Skeletal muscle satellite cell (primary cell): ENCODE data around the gene EPHB1.

ENCODE experiments used
- H3K27me3 ChIP-seq: 2 replicates; pipeline ENCODE4 v1.7.0; 2013; ENCODE audit warnings: low read length; ENCODE audit not compliant: control insufficient read depth, insufficient read depth
- H3K36me3 ChIP-seq: 2 replicates; pipeline ENCODE4 v1.7.0; 2013; ENCODE audit warnings: mild to moderate bottlenecking, control low read depth, low read length; ENCODE audit not compliant: insufficient read depth
- H3K4me1 ChIP-seq: 2 replicates; pipeline ENCODE4 v1.7.0; 2013; ENCODE audit warnings: low read length; ENCODE audit not compliant: control insufficient read depth, insufficient read depth
- H3K4me2 ChIP-seq: 2 replicates; pipeline ENCODE4 v1.7.0; 2013; ENCODE audit warnings: mild to moderate bottlenecking, low read length
- H3K4me3 ChIP-seq: 2 replicates; pipeline ENCODE4 v1.7.0; 2013; ENCODE audit warnings: low read length
- H3K9ac ChIP-seq: 2 replicates; pipeline ENCODE4 v1.7.0; 2013; ENCODE audit warnings: mild to moderate bottlenecking, low read depth, low read length, moderate library complexity
- H3K9me3 ChIP-seq: replicated peaks from 2 replicates; pipeline ENCODE4 v1.7.0; 2013; ENCODE audit warnings: mild to moderate bottlenecking, control low read depth, low read length

The EPHB1 gene

DNA sequence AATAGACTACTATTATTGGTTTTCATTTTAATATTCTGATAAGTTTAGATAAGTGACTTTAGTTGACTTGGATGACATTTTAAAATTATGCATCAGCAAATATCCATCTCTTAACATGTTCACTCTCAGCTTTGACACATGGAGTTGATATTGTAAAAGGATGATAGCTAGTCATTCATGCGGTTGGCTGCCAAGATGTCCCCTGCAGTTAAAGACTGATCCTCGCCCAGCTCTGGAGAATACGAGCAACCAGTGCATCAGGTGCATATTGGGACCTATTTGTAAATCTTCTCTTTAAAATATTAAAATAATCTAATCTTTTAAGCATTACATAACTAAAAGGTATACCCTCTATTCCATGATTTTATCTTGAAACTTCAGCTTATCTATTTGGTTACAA is 41.9 kb downstream of the EPHB1 start:
- H3K4me3 ChIP-seq = no peak overlapping the region
- no peaks in the 10 kb centered on the region for H3K4me1 ChIP-seq
- peaks cover 3% of the 10 kb centered on the region for H3K27me3 ChIP-seq
- H3K36me3 ChIP-seq = no peaks in the 10 kb centered on the region
- H3K9ac ChIP-seq = no peak overlapping the region
- no peak overlapping the region for H3K4me2 ChIP-seq
- H3K9me3 ChIP-seq = no peaks in the 10 kb centered on the region

DNA sequence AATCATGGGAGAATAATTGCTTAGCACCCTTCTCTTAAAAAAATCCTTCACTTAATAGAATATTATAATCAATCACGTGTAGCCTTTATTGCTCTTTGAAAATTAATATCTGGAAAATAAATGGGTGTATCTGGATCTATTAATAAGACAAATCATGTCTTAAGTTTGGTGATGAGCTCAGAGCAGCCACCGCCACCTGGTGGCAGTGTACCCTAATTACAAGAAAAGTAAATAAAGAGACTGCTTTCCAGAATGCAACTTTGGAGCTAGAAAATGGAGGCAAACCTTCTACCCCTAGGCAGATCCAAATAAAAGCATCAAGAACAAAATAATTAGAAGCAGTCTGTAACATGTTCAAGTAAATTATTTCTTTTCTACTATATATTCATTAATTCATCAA is 43.5 kb downstream of the EPHB1 start:
- H3K36me3 ChIP-seq = no peaks in the 10 kb centered on the region
- H3K4me3 ChIP-seq = no peak overlapping the region
- peaks cover 1% of the 10 kb centered on the region for H3K27me3 ChIP-seq
- no peak overlapping the region for H3K9ac ChIP-seq
- H3K4me2 ChIP-seq = no peak overlapping the region
- no peaks in the 10 kb centered on the region for H3K9me3 ChIP-seq
- no peaks in the 10 kb centered on the region for H3K4me1 ChIP-seq

DNA sequence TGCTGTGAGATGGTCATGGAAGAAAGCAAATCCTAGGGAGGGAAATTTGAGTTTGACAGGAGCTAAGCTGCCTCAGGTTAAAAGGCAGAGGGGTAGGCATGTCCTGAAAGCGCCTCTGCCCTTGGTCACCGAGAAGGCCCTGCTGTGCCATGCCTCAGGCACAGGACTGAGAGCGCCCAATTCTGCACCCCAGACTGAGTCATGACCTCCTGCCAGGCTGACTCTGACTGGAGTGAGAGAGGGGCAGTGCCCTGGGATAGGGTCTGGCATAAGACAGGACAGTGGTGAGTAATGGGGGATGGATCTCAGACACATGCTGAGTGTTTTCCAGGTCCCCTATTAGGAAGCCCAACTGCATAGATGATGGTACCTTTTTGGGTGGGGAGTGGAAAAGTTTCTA is 44.4 kb downstream of the EPHB1 start:
- Histone ChIP-seq H3K9me3 (no peaks in the 10 kb centered on the region), H3K4me2 (no peak overlapping the region), H3K9ac (no peak overlapping the region), H3K36me3 (no peaks in the 10 kb centered on the region), H3K4me1 (no peaks in the 10 kb centered on the region), H3K27me3 (no peaks in the 10 kb centered on the region), H3K4me3 (no peak overlapping the region)

DNA sequence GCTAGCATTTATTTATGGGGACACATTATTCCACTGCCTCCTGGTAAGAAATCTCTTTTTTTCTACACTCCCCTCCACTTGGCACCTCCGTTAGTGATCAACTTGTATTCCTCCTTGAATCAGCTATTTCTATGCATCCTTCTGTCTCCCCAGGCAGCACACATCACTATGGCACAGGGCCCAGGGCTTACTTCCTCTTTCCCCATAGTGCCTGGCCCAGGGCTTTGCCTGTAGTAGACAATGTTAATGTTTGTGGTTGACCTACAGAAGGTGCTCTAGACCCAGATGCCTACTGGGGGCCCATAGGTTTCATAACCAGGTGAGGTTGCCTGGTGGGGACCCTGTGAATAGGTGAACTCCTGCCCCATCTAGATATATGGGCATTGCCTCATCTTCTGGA is 44.9 kb downstream of the EPHB1 start:
- Histone ChIP-seq H3K4me1 (no peaks in the 10 kb centered on the region), H3K4me2 (no peak overlapping the region), H3K9me3 (no peaks in the 10 kb centered on the region), H3K27me3 (no peaks in the 10 kb centered on the region), H3K36me3 (no peaks in the 10 kb centered on the region), H3K9ac (no peak overlapping the region), H3K4me3 (no peak overlapping the region)

DNA sequence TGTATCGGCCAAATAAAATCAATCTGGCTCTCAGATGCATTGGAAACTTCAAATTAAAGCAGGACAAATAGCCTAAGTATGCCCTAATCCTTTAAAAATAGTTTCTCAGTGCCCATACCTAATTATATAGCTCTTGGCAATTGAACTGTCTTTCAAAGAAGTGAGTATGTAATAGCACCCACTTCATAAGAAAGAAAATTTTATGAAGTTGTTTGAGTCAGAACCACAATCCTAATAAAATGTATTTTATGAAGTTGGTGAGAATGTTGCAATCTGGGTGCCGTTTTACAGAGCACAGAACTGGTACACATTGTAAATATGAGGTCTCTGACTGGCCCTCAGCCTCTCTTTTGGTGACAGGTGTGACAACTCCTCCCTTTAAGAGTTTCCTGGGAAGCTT is 45.4 kb downstream of the EPHB1 start:
- Histone ChIP-seq H3K9ac (no peak overlapping the region), H3K4me3 (no peak overlapping the region), H3K9me3 (no peaks in the 10 kb centered on the region), H3K36me3 (no peaks in the 10 kb centered on the region), H3K27me3 (no peaks in the 10 kb centered on the region), H3K4me1 (no peaks in the 10 kb centered on the region), H3K4me2 (no peak overlapping the region)

DNA sequence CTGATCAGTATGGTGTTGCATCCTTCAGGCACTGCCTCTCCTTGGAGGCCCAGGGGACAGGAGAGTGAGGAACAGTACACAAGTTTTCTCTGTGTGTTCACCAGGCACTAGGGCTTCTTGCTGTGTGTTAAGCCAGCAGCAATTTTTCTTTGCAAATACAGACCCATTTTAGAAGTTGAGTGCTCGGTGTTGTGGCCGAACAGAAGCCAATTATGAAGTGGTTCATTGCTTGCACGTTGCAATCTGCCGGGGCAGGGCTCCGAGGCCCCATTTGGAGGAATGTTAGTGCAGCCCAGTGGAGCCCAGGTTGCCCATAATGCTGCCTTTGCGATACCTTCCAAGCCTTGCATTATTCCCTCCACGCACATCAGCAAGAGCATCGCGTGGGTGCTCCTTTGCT is 51.0 kb downstream of the EPHB1 start:
- H3K4me1 ChIP-seq = peaks cover 11% of the 10 kb centered on the region

DNA sequence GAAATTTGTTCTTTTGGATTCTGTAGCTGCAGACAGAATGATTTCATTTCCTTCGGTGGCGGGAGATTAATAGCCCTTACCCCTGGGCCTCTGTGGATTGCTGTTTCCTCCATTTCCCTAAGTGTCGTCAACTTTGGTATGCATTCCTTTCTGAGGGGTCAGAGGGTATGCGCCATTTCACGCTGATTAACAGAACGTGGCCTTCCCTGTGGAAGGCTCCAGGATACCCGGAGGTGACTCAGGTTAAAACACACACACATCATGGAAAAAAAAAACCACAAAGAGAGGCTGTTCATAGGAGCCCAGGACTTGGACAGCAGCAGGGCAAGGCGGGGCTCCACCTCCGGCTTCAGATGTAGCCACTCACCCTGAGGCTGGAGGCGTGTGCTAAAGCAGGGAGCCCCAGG is 51.9 kb downstream of the EPHB1 start:
- Histone ChIP-seq H3K4me3 (no peak overlapping the region), H3K27me3 (no peaks in the 10 kb centered on the region), H3K4me1 (peaks cover 11% of the 10 kb centered on the region), H3K4me2 (no peak overlapping the region), H3K9ac (no peak overlapping the region), H3K9me3 (no peaks in the 10 kb centered on the region), H3K36me3 (no peaks in the 10 kb centered on the region)

More for the DNA sequence above, 51.0 kb downstream of the EPHB1 start:
- no peaks in the 10 kb centered on the region for H3K36me3 ChIP-seq
- no peak overlapping the region for H3K4me3 ChIP-seq
- no peaks in the 10 kb centered on the region for H3K9me3 ChIP-seq
- H3K4me2 ChIP-seq = no peak overlapping the region
- no peak overlapping the region for H3K9ac ChIP-seq
- H3K27me3 ChIP-seq = no peaks in the 10 kb centered on the region

DNA sequence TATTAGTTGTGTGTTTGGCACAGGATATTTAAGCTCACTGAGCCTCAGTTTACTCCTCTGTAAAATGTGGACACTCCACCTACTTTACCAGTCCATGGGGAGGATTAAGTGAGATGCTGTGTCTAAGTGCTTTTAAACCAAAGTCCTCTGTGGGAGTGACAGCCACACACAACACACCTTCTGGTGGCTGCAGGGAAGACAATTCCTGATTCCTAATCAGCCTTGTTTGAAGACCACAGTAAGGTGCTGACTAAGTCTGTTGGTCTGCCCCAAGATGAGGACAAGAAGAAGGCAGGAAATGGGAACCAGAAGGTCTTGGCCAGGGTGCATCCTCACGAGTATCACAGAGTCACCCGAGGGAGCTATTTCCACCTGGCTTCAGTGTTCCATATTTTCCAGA is 52.3 kb downstream of the EPHB1 start:
- Histone ChIP-seq H3K9me3 (no peaks in the 10 kb centered on the region), H3K36me3 (no peaks in the 10 kb centered on the region), H3K4me2 (no peak overlapping the region), H3K4me3 (no peak overlapping the region), H3K9ac (no peak overlapping the region), H3K27me3 (no peaks in the 10 kb centered on the region), H3K4me1 (peaks cover 11% of the 10 kb centered on the region)

DNA sequence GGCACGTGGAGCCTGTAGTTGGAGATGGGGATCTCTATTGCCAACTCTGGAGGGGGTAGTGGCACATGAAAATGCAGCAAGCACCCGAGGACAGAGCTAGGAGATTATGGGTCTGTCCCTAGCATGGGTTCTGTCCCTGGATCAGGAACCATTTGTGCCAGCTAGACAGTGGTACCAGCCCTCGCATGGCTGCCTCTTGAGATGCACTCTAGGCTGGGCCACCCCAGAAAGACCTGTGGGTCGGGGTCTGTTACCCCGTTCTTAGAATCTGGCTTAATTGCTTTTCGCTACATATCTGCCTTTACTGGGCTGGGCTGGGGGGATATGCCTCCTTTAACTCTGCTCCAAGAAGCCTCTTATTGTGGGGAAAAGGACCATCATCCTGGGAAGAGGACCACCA is 54.5 kb downstream of the EPHB1 start:
- no peaks in the 10 kb centered on the region for H3K36me3 ChIP-seq
- H3K9me3 ChIP-seq = no peaks in the 10 kb centered on the region
- no peaks in the 10 kb centered on the region for H3K27me3 ChIP-seq
- H3K4me3 ChIP-seq = no peak overlapping the region
- no peak overlapping the region for H3K4me2 ChIP-seq
- peaks cover 11% of the 10 kb centered on the region for H3K4me1 ChIP-seq
- H3K9ac ChIP-seq = no peak overlapping the region

DNA sequence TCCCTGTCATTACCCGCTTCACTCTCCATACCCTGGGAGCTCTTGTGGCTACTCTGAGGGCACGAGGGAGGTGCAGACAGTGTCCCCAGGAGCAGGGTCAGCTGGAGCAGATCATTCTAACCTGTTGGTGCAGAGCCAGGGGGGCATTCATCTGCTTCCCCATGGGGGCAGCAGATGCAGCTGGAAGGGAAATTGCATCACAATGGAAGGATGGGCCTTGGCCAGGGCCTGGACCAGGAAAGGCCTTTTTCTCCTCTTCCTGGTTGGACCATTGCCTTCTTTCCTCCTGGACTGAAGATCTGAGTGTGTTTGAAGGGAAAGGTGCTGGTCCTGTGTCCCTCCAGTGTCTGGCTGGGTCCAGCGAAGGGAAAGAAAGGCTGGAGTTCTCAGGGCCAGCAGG is 55.7 kb downstream of the EPHB1 start:
- Histone ChIP-seq H3K4me3 (no peak overlapping the region), H3K9ac (no peak overlapping the region), H3K4me2 (no peak overlapping the region), H3K4me1 (peaks cover 11% of the 10 kb centered on the region), H3K9me3 (no peaks in the 10 kb centered on the region), H3K36me3 (no peaks in the 10 kb centered on the region), H3K27me3 (no peaks in the 10 kb centered on the region)

DNA sequence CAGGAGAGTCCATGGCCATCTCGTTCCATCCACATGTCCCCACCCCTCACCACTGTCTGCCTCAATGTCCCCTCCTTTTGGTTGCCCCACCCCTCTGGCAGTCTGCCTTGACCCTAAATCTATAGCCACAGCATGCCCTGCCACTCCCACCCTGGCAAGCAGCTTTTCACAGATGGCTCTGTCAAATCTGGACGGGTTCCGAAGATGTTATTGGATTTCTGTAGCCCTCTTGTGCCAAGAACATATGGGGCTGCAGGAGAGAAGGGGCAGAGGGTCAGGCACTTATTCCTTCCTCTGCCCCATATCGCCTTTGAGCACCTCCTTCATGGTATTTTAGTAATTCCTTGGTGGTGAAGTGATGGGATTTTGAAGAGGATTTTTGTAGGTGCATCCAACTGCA is 57.1 kb downstream of the EPHB1 start:
- peaks cover 3% of the 10 kb centered on the region for H3K4me1 ChIP-seq

DNA sequence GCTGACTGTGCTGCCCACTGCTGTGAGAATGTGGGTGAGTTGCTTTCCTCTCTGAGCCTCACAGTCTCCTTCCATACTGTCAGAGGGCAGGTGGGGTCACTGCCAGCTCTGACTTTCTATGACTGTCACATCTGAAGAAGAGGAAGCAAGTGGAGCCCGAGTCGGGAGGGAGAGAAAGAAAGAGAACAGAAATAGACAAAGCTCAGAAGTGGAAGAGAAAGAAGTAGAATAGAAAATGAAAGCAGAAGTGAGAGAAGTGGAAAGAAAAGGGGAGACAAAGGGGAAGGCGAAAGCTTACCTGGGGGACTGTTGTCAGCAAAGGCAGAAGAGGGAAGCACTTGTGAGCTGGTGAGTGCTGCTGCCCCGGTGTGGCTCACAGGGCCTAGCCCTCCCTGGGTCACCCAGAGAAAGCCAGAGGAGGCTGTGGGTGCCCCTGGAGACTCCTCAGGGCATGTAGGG is 57.9 kb downstream of the EPHB1 start:
- no peaks in the 10 kb centered on the region for H3K4me1 ChIP-seq
- no peak overlapping the region for H3K4me3 ChIP-seq
- no peaks in the 10 kb centered on the region for H3K27me3 ChIP-seq
- H3K9me3 ChIP-seq = no peaks in the 10 kb centered on the region
- no peak overlapping the region for H3K4me2 ChIP-seq
- H3K36me3 ChIP-seq = no peaks in the 10 kb centered on the region
- no peak overlapping the region for H3K9ac ChIP-seq

More for the DNA sequence above, 57.1 kb downstream of the EPHB1 start:
- Histone ChIP-seq H3K9ac (no peak overlapping the region), H3K36me3 (no peaks in the 10 kb centered on the region), H3K4me2 (no peak overlapping the region), H3K4me3 (no peak overlapping the region), H3K27me3 (no peaks in the 10 kb centered on the region), H3K9me3 (no peaks in the 10 kb centered on the region)
